ENCODE data around the gene GHDC. TPM values are rescaled to one million over a fixed set of nuclear protein-coding genes. Genes with fewer than 3 reads are reported as not detected.

GHDC gene
- total RNA-seq, 2 experiments from 2014 or later: 12.3 to 14.9 TPM

GRCh38 chr17:42191275-42191608, 3.1 kb downstream of the GHDC start:
- Mint-ChIP-seq H3K9me3 (no peaks in the 10 kb centered on the region), H3K27ac (no peak overlapping the region), H3K4me3 (no peak overlapping the region), H3K36me3 (ENCODE audit: low read depth) (no peaks in the 10 kb centered on the region), H3K27me3 (no peaks in the 10 kb centered on the region), H3K4me1 (ENCODE audit: low read depth) (peaks cover 17% of the 10 kb centered on the region)
- no peak for TF ChIP-seq CTCF (IDR thresholded peaks at IDR 0.05)
- no peak for DNase-seq
- ATAC-seq: no peak
- POLR2A ChIA-PET: interaction anchor here (1.6 kb wide), 1 partner anchor 253 kb away, joined by 3 read pairs; no protein-coding TSS in a partner anchor
- CTCF ChIA-PET: interaction anchor here (1.2 to 1.4 kb wide), 2 partner anchors 10 to 326 kb away, joined by 4 to 5 read pairs; no protein-coding TSS in a partner anchor
- intact Hi-C loops (cut with micrococcal nuclease): no loop called here

GRCh38 chr17:42190491-42191274, 3.6 kb downstream of the GHDC start:
- TF ChIP-seq CTCF (IDR thresholded peaks at IDR 0.05): no peak
- intact Hi-C loops (cut with micrococcal nuclease): no loop called here
- ChIA-PET POLR2A (interaction anchor here (0.6 to 1.6 kb wide), 3 partner anchors 9 to 377 kb away, joined by 3 to 9 read pairs (median 3); partner anchors contain the start of gene KCNH4), CTCF (interaction anchor here (1.0 to 1.4 kb wide), 4 partner anchors 9 to 327 kb away, joined by 3 to 5 read pairs (median 4); no protein-coding TSS in a partner anchor)
- Mint-ChIP-seq H3K4me3 (no peak overlapping the region), H3K27me3 (no peaks in the 10 kb centered on the region), H3K4me1 (ENCODE audit: low read depth) (peaks cover 17% of the 10 kb centered on the region), H3K27ac (no peak overlapping the region), H3K9me3 (no peaks in the 10 kb centered on the region), H3K36me3 (ENCODE audit: low read depth) (no peaks in the 10 kb centered on the region)
- ATAC-seq (no peak), DNase-seq (no peak)

- TF ChIP-seq CTCF (IDR thresholded peaks at IDR 0.05): no peak
- no peaks in the 10 kb centered on the region for H3K27me3 Mint-ChIP-seq
- CTCF ChIA-PET: interaction anchor here (1.0 to 1.4 kb wide), 4 partner anchors 8 to 328 kb away, joined by 3 to 5 read pairs (median 4); no protein-coding TSS in a partner anchor
- ATAC-seq (no peak), DNase-seq (no peak)
- H3K36me3 Mint-ChIP-seq (ENCODE audit: low read depth): no peaks in the 10 kb centered on the region
- no peaks in the 10 kb centered on the region for H3K9me3 Mint-ChIP-seq
- H3K4me3 Mint-ChIP-seq: no peak overlapping the region
- H3K4me1 Mint-ChIP-seq (ENCODE audit: low read depth): peaks cover 21% of the 10 kb centered on the region
- H3K27ac Mint-ChIP-seq: no peak overlapping the region
- POLR2A ChIA-PET: interaction anchor here (1.6 kb wide), 2 partner anchors 8 to 254 kb away, joined by 3 to 9 read pairs; partner anchors contain the start of gene KCNH4
- intact Hi-C loops (cut with micrococcal nuclease): no loop called here
Measured at GRCh38 chr17:42189651-42189965, 4.7 kb downstream of the GHDC start.

GRCh38 chr17:42188749-42189650, 5.3 kb downstream of the GHDC start:
- no peaks in the 10 kb centered on the region for H3K9me3 Mint-ChIP-seq
- H3K4me1 Mint-ChIP-seq (ENCODE audit: low read depth): peaks cover 23% of the 10 kb centered on the region
- no peak for TF ChIP-seq CTCF (IDR thresholded peaks at IDR 0.05)
- no peaks in the 10 kb centered on the region for H3K36me3 Mint-ChIP-seq (ENCODE audit: low read depth)
- no peak overlapping the region for H3K4me3 Mint-ChIP-seq
- ChIA-PET CTCF (interaction anchor here (0.6 kb wide), 1 partner anchor 75 kb away, joined by 3 read pairs; no protein-coding TSS in a partner anchor), POLR2A (interaction anchor here (0.8 to 1.6 kb wide), 3 partner anchors 8 to 123 kb away, joined by 3 to 9 read pairs (median 3); partner anchors contain the start of genes KCNH4 and STAT5A)
- ATAC-seq (no peak), DNase-seq (no peak)
- intact Hi-C loops (cut with micrococcal nuclease): no loop called here
- H3K27me3 Mint-ChIP-seq: no peaks in the 10 kb centered on the region
- H3K27ac Mint-ChIP-seq: no peak overlapping the region

All from activated CD8-positive, alpha-beta T cell treated with anti-CD3 and anti-CD28 coated beads for 36 hours (primary cell).